ENCODE measurements around the gene MRPS30. TPM values are rescaled to one million over a fixed set of nuclear protein-coding genes. Genes with fewer than 3 reads are reported as not detected.

The MRPS30 gene
- total RNA-seq, 3 donors from 2014 or later = 63.7 to 144 (median 63.9) TPM

- H3K27ac ChIP-seq = no peak overlapping the region
- no peaks in the 10 kb centered on the region for H3K27me3 ChIP-seq
- TF ChIP-seq POLR2A (IDR thresholded peaks at IDR 0.05) = no peak
- TF ChIP-seq CTCF (IDR thresholded peaks at IDR 0.05) = no peak
- no peak for TF ChIP-seq POLR2AphosphoS5 (IDR thresholded peaks at IDR 0.05)
- no peaks in the 10 kb centered on the region for H3K4me1 ChIP-seq
- DNase-seq (ENCODE audit: low spot score in 2 of 2) = no peak
- no peaks in the 10 kb centered on the region for H3K36me3 ChIP-seq
- H3K4me3 ChIP-seq = no peak overlapping the region
- H3K9me3 ChIP-seq = no peaks in the 10 kb centered on the region
- intact Hi-C loops (cut with DNase I; ENCODE audit: low total_unique reads) = no loop called here
These were observed 18.9 kb downstream of the MRPS30 start for GRCh38 chr5:44827681-44828080.

- DNase-seq (ENCODE audit: low spot score in 2 of 2) = no peak
- no peaks in the 10 kb centered on the region for H3K36me3 ChIP-seq
- no peaks in the 10 kb centered on the region for H3K9me3 ChIP-seq
- intact Hi-C loops (cut with DNase I; ENCODE audit: low total_unique reads) = no loop called here
- no peaks in the 10 kb centered on the region for H3K4me1 ChIP-seq
- H3K27me3 ChIP-seq = no peaks in the 10 kb centered on the region
- no peak overlapping the region for H3K4me3 ChIP-seq
- TF ChIP-seq POLR2AphosphoS5 (IDR thresholded peaks at IDR 0.05) (no peak), POLR2A (IDR thresholded peaks at IDR 0.05) (no peak), CTCF (IDR thresholded peaks at IDR 0.05) (no peak)
- H3K27ac ChIP-seq = no peak overlapping the region
These were observed 20.0 kb downstream of the MRPS30 start for GRCh38 chr5:44828719-44829118.

- TF ChIP-seq CTCF (IDR thresholded peaks at IDR 0.05) = no peak
- TF ChIP-seq POLR2A (IDR thresholded peaks at IDR 0.05) = no peak
- no peak for TF ChIP-seq POLR2AphosphoS5 (IDR thresholded peaks at IDR 0.05)
- no peaks in the 10 kb centered on the region for H3K4me1 ChIP-seq
- H3K9me3 ChIP-seq = no peaks in the 10 kb centered on the region
- no peaks in the 10 kb centered on the region for H3K27me3 ChIP-seq
- no peak overlapping the region for H3K27ac ChIP-seq
- no peak for DNase-seq (ENCODE audit: low spot score in 2 of 2)
- intact Hi-C loops (cut with DNase I; ENCODE audit: low total_unique reads) = no loop called here
- no peak overlapping the region for H3K4me3 ChIP-seq
- no peaks in the 10 kb centered on the region for H3K36me3 ChIP-seq
These were observed 22.2 kb downstream of the MRPS30 start for GRCh38 chr5:44830951-44831350.

- intact Hi-C loops (cut with DNase I; ENCODE audit: low total_unique reads) = no loop called here
- no peak overlapping the region for H3K4me3 ChIP-seq
- H3K36me3 ChIP-seq = no peaks in the 10 kb centered on the region
- no peak overlapping the region for H3K27ac ChIP-seq
- no peaks in the 10 kb centered on the region for H3K27me3 ChIP-seq
- TF ChIP-seq CTCF (IDR thresholded peaks at IDR 0.05) = no peak
- no peak for TF ChIP-seq POLR2AphosphoS5 (IDR thresholded peaks at IDR 0.05)
- no peak for TF ChIP-seq POLR2A (IDR thresholded peaks at IDR 0.05)
- DNase-seq (ENCODE audit: low spot score in 2 of 2) = no peak
- no peaks in the 10 kb centered on the region for H3K4me1 ChIP-seq
- no peaks in the 10 kb centered on the region for H3K9me3 ChIP-seq
These were observed 24.5 kb downstream of the MRPS30 start for GRCh38 chr5:44833249-44833648.

- intact Hi-C loops (cut with DNase I; ENCODE audit: low total_unique reads) = no loop called here
- Histone ChIP-seq H3K36me3 (no peaks in the 10 kb centered on the region), H3K9me3 (peaks cover 8 to 9% of the 10 kb centered on the region in 2 donors), H3K27ac (no peak overlapping the region), H3K4me3 (no peak overlapping the region), H3K27me3 (no peaks in the 10 kb centered on the region), H3K4me1 (no peaks in the 10 kb centered on the region)
- DNase-seq (ENCODE audit: low spot score in 2 of 2) = no peak
- TF ChIP-seq POLR2AphosphoS5 (IDR thresholded peaks at IDR 0.05) (no peak), CTCF (IDR thresholded peaks at IDR 0.05) (no peak), POLR2A (IDR thresholded peaks at IDR 0.05) (no peak)
These were observed 26.9 kb downstream of the MRPS30 start for GRCh38 chr5:44835693-44836092.

Measured in breast epithelium (tissue), 4 donors.